ENCODE measurements around the gene GTSE1. TPM values are rescaled to one million over a fixed set of nuclear protein-coding genes. Genes with fewer than 3 reads are reported as not detected.

The GTSE1 gene
- total RNA-seq, 4 donors from 2014 or later: 0.13 to 0.20 (median 0.19) TPM; not detected in 1

DNA sequence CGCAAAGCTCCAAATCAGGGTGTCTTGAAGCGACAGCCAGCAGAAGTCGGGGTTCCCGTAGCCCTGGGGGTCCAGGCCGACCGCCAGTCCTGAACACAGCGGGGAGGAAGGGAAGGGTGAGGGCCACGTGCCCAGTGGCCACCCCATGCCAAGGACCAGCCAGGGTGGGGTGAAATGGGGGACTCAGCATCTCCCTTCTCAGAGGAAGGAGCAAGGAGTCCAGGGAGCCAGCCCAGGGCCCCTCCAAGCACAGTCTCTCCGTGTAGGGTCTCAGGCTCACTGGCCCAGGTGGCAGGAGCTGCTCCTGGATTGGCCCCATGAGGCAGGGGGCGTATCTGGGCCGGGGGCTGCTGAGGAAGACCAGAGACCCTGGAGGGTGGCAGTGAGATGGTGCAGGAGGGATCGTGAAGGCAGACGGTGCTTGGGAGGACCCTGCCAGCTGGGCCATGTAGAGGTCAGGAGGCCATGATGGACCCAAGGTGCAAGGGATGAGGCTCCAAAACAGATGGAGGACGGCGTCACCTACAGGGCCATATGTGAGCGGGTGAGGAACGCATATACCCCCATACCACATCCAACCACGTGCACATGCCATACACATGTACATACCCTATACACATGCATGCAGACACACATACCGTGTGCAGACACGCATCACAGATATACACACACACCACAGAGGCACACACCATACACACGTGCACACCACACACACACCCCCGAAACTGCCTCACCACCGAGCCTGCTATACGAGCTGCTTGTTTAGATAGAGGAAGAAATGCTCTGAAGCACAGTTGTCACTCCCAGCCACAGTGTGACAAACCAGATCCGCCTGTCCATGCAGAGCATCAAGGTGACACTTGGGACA, 73.3 kb downstream of the GTSE1 start:
- ATAC-seq: no peak
- TF ChIP-seq POLR2AphosphoS5 (IDR thresholded peaks at IDR 0.05) (no peak), POLR2A (IDR thresholded peaks at IDR 0.05) (no peak), EP300 (IDR thresholded peaks at IDR 0.05) (no peak)
- TF ChIP-seq, protein P1, sequence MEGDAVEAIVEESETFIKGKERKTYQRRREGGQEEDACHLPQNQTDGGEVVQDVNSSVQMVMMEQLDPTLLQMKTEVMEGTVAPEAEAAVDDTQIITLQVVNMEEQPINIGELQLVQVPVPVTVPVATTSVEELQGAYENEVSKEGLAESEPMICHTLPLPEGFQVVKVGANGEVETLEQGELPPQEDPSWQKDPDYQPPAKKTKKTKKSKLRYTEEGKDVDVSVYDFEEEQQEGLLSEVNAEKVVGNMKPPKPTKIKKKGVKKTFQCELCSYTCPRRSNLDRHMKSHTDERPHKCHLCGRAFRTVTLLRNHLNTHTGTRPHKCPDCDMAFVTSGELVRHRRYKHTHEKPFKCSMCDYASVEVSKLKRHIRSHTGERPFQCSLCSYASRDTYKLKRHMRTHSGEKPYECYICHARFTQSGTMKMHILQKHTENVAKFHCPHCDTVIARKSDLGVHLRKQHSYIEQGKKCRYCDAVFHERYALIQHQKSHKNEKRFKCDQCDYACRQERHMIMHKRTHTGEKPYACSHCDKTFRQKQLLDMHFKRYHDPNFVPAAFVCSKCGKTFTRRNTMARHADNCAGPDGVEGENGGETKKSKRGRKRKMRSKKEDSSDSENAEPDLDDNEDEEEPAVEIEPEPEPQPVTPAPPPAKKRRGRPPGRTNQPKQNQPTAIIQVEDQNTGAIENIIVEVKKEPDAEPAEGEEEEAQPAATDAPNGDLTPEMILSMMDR (IDR thresholded peaks at IDR 0.05): no peak
- Histone ChIP-seq H3K9me3 (no peaks in the 10 kb centered on the region), H3K27ac (no peak overlapping the region), H3K4me3 (no peak overlapping the region), H3K27me3 (peaks cover 42% of the 10 kb centered on the region), H3K36me3 (no peaks in the 10 kb centered on the region), H3K4me1 (no peaks in the 10 kb centered on the region)
- 84 to 88% methylated on average over 5 to 15 of the region's 25 CpGs for WGBS, 2 donors (ENCODE audit: low coverage in 1 of 2)

DNA sequence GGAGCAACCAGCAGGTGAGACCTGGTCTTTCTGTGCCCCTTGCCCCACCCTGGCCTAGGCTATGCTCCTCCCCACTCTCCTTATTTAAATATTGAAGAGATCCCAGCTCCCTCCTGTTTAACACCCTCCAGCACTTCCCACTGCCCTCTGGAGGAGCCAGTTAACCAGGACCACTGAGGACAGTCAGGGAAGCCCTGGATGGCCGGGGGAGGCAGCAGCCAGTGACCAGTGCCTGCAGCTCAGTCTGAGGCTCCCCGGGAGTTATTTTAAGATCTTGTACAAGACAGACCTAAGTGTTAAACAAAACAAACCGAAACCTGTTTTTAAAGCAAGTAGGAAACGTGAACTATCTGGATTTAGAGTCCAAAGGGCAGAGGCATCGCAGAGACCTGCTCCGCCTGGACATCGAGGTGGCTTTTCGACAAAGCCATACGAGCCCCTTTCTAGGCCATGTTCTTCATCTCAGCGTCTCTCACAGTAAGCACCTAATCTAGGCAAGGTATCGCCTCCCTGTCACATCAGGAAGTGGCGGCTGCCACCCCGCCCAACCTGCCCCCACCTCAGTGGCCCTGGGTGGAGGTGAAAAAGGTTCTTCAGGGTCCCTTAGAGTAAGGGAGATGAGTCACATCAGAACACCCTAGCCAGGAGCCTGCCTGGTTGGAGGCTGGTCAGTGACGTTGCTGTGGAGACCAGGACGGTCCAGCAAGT, 74.1 kb downstream of the GTSE1 start:
- Histone ChIP-seq H3K4me1 (no peaks in the 10 kb centered on the region), H3K27me3 (peaks cover 36% of the 10 kb centered on the region), H3K4me3 (no peak overlapping the region), H3K9me3 (peaks cover 0 to 5% (median 0%) of the 10 kb centered on the region in 3 donors), H3K36me3 (no peaks in the 10 kb centered on the region), H3K27ac (no peak overlapping the region)
- no peak for ATAC-seq
- 71% methylated on average over 8 to 9 of the region's 15 CpGs for WGBS, 2 donors (ENCODE audit: low coverage in 1 of 2)
- TF ChIP-seq EP300 (IDR thresholded peaks at IDR 0.05) (no peak), POLR2A (IDR thresholded peaks at IDR 0.05) (no peak), POLR2AphosphoS5 (IDR thresholded peaks at IDR 0.05) (no peak)
- TF ChIP-seq, protein P1 (IDR thresholded peaks at IDR 0.05): no peak

DNA sequence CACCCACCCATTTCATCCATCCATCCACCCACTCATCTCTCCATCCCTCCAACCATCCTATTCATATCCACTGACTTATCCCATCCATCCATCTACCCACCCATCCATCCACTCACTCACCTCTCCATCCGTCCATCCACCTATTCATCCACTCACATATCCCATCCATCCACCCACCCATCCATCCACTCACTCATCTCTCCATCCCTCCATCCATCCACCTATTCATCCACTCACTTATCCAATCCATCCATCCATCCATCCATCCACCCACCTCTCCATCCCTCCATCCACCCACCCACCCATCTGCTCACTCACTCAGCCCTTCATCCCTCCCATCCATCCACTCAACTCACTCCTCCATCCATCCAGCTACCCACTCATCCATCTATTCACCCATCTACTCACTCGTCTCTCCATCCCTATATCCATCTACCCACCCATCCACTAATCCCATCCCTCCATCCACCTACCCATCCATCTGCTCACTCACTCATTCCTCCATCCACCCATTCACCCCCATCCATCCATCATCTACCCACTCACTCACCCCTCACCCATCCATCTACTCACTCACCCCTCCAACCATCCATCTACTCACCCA, 75.1 kb downstream of the GTSE1 start:
- H3K9me3 ChIP-seq: peaks cover 0 to 15% (median 0%) of the 10 kb centered on the region in 3 donors
- no peak overlapping the region for H3K27ac ChIP-seq
- H3K36me3 ChIP-seq: no peaks in the 10 kb centered on the region
- TF ChIP-seq, protein P1 (IDR thresholded peaks at IDR 0.05): no peak
- TF ChIP-seq EP300 (IDR thresholded peaks at IDR 0.05) (no peak), POLR2A (IDR thresholded peaks at IDR 0.05) (no peak), POLR2AphosphoS5 (IDR thresholded peaks at IDR 0.05) (no peak)
- H3K4me1 ChIP-seq: no peaks in the 10 kb centered on the region
- WGBS, 2 donors (ENCODE audit: low coverage in 1 of 2): 98 to 100% methylated on average over 2 of the region's 2 CpGs
- peaks cover 31% of the 10 kb centered on the region for H3K27me3 ChIP-seq
- no peak for ATAC-seq
- H3K4me3 ChIP-seq: no peak overlapping the region

DNA sequence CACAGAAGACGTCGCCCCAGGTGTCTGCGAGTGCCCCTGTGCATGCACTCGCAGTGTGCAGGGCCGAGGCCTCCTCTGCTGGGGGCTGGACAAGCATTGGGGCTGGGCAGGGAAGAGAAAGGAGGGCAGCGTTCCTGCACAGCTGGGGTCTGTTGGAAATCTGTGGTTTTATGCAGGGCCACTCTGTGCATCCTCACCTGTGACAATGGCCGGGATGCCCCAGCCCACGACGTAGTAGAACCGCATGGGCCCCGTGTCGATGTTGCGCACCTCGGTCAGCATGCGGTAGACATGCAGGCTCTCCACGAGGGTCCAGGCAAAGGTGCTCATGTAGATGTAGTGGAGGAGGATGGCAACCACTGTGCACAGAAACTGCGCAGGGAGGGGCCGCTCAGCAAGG, 76.0 kb downstream of the GTSE1 start:
- Histone ChIP-seq H3K27ac (no peak overlapping the region), H3K9me3 (peaks cover 0 to 19% (median 0%) of the 10 kb centered on the region in 3 donors), H3K27me3 (peaks cover 23% of the 10 kb centered on the region), H3K36me3 (no peaks in the 10 kb centered on the region), H3K4me1 (no peaks in the 10 kb centered on the region), H3K4me3 (no peak overlapping the region)
- WGBS, 2 donors (ENCODE audit: low coverage in 1 of 2): 98% methylated on average over 7 of the region's 18 CpGs; no CpG with 5 or more reads in 1 of the 2 donors
- TF ChIP-seq POLR2A (IDR thresholded peaks at IDR 0.05): no peak
- TF ChIP-seq POLR2AphosphoS5 (IDR thresholded peaks at IDR 0.05): no peak
- TF ChIP-seq, protein P1 (IDR thresholded peaks at IDR 0.05): no peak
- TF ChIP-seq EP300 (IDR thresholded peaks at IDR 0.05): no peak
- ATAC-seq: no peak

All from gastroesophageal sphincter (tissue), 4 donors.